Middle frontal gyrus (tissue), 1 donor: ENCODE measurements around the gene ITGA2.
"Not testable (repeated sequence)": the region's sequence is repeated elsewhere in the genome, so short reads cannot be mapped to it uniquely, and the experiment has no call there.

Experiments
- DNase-seq: peaks from one replicate; pipeline ENCODE4 v3.0.0-alpha.2; 2015; ENCODE audit warnings: low spot score; ENCODE audit errors: extremely low spot score

Gene ITGA2

GRCh38 chr5:53095931-53096525, 106.9 kb downstream of the ITGA2 start:
- DNase-seq: peak; percentile 55

- DNase-seq: no peak
These were observed 110.4 kb downstream of the ITGA2 start for GRCh38 chr5:53099546-53099945.

DNA sequence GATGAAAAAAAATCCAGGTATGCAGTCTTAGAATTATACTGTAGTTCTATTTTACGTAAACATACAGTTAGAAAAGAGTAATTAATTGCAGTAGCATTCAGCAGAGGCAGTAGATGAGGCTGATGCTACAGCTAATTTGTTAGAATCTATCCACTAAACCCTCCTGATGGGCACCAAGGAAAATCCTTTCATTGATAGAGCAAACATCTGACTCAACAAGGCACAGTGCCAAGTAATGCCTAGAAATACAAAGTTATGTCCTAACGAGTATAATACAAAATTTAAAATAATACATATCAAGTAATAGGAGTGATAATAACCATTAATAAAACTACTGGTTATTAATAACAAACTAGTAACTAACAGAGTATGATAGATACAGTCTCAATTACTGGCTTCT, 111.5 kb downstream of the ITGA2 start:
- no peak for DNase-seq

DNA sequence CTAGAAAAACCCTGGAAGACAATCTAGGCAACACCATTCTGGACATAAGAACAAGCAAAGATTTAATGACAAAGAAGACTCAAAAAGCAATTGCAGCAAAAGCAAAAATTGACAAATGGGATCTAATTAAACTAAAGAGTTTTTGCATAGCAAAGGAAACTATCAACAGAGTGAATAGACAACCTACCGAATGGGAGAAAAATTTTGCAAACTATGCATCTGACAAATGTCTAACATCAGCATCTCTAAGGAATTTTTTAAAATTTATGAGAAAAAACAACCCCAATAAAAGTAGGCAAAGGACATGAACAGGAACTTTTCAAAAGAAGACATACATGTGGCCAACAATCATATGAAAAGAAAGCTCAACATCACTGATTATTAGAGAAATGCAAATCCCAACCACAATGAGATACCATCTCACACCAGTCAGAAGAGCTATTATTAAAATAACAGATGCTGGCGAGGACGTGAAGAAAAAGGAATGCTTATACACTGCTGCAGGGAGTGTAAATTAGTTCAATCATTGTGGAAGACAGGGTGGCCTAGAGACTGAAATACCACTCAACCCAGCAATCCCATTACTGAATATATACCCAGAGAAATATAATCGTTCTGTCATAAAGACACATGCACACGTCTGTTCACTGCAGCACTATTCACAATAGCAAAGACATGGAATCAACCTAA, 116.6 kb downstream of the ITGA2 start:
- DNase-seq: no peak

- DNase-seq: no peak
These were observed 119.9 kb downstream of the ITGA2 start for GRCh38 chr5:53109056-53109442.

GRCh38 chr5:53109443-53110127, 120.4 kb downstream of the ITGA2 start, which contains the start of gene MOCS2:
TSS of gene MOCS2 (minus strand) at chr5:53109757. CDS start at chr5:53107174, 2,583 bp downstream.
- peak; percentile 86 for DNase-seq

DNA sequence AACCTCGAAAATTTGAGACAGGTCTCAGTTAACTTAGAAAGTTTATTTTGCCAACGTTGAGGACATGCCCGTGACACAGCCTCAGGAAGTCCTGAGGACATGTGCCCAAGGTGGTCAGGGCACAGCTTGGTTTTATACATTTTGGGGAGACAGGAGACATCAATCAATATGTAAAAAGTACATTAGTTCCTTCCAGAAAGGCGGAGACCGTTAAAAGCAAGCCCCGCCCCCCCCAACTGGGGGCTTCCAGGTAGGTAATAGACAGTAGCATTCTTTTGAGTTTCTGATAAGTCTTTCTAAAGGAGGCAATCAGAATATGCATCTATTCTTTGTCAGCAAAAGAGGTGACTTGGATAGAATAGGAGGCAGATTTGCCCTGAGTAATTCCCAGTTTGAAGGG, 121.0 kb downstream of the ITGA2 start:
- no peak for DNase-seq

DNA sequence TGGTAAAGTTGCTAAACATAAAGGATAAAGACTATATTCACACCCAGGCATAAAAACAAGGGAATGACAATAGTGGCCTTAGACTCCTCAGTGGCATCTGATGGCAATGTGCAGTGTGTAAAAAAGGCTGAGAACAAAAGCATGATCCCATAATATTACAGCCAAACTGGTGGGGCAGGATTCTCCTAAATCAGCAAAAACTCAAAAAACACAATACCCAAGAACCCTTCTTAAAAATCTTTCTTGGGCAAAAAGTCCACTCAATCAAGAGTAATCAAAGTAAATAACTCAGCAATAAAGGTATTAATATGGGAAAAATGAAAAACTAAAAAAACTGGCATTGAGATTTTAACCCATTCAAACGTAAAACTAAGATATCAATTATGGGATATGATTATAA, 122.0 kb downstream of the ITGA2 start:
- no peak for DNase-seq

DNA sequence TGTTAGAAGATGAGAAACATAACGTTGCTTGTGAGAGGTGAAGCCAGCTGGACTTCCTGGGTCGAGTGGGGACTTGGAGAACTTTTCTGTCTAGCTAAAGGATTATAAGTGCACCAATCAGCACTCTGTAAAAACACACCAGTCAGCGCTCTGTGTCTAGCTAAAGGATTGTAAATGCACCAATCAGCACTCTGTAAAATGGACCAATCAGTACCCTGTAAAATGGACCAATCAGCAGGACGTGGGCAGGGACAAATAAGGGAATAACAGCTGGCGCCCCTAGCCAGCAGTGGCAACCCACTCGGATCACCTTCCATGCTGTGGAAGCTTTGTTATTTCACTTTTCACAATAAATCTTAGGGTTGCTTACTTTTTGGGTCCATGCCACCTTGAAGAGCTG, 123.2 kb downstream of the ITGA2 start:
- DNase-seq: not testable (repeated sequence)

GRCh38 chr5:53112909-53113308, 123.8 kb downstream of the ITGA2 start:
- DNase-seq: no peak

DNA sequence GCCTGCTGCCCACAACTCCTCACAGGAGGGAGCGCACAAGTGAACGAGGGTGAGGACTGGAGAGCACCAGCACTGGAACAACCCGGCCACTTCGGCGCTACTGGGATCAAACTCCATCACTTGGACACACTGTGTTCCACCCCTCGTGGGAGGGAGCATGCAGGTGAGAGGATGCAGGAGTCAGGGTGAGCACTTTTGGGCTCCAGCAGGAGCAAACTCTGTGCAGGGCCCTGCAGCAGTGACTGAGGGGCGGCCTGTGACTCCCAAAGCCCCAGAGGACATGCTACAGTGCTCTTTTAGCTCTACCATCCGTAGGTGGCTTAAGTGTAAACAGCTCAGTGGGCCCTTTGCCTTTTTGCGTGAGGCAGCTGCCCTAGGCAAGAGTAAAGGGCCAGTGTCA, 124.8 kb downstream of the ITGA2 start:
- DNase-seq: no peak

GRCh38 chr5:53114988-53115387, 125.8 kb downstream of the ITGA2 start:
- DNase-seq: no peak

DNA sequence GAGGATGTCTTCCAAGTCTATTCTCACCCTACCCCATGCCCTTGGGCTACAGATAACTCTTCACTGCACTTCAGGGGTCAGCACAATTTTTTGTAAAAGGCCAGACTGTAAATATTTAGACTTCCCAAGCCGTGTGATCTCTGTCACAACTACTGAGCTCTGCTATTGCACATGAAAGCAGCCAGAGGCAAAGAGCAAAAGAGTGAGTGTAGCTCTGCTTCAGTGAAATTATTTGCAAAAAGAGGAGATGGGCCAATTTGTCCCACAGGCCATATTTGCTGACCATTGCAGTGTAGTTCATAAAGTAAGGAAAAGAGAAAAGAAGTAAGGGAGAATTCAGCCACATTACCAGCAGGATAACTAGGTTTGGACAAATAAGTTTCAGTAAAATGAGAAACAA, 127.4 kb downstream of the ITGA2 start:
- DNase-seq: no peak

DNA sequence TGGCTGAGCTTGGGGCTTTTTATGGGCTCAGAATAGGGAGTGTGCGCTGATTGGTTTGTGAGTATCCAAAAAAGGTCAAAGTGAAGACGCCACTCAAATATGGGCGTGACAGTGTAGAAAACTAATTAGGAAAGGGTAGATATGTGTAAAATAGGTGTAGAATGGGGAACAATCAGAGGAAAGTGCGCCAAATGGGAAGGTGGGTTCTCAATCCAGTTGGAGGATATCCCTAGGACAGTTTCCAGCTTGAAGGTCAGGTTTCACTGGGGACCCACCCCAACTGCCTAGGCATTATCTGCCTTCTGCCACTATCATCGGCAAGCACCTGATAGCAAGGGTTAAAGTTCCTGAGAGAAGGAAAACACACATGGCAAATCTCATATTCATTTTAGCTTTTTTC, 129.7 kb downstream of the ITGA2 start:
- DNase-seq: no peak

DNA sequence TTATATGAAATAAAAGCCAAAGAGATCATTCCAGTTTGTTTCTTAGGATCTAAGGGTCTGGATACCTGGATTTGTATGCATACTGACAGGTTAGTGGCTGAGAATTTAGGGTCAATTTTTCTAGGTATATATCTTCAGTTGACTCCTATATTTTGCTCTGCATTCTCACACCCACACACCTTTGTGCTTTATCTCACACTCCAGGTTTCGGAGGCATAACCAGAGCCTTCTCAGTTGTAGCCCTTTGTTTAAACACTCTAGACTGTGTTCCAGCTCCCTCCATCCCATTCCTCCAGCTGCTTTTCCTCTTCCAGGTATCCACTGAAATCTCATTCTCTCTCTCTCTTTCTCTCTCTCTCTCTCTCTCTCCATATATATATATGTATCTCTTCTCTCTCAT, 131.0 kb downstream of the ITGA2 start:
- no peak for DNase-seq

DNA sequence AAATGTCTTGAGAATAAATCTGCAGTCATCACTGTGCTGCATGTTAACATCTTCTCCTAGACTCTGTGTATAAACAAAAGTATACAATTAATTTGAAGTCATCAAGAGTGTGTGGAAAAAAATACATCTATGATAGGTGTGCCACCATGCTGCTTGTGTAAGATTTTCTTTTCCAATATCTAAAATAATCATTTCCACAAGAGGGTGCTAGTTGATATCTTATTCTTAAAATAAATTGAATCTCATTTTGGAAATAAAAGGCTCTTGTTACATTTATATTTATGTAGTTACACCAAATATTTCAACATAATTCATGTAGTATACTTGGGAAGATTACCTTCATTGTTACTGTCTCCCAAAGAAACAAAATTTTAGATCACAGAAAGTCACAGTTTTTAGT, 134.6 kb downstream of the ITGA2 start:
- no peak for DNase-seq

DNA sequence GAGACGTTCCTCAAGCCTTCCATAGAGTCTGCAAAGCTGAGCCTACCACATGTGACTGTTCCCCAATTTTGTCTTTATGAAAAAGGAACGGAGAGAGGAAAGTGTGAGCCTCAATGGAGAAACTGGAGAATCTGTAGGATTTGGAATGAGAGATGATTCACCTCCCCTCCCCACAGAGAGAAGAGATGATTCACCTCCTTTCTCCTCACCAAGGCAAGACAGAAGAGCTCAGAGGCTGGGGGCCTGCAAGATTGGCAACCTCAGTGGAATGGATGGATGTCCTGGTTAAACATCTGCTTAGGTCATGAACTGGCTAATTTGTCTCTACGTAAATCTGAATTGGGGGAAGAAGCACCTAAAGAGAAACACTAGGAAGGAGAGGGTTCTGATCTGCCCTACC, 137.4 kb downstream of the ITGA2 start:
- DNase-seq: no peak

GRCh38 chr5:53127107-53127506, 138.0 kb downstream of the ITGA2 start:
- DNase-seq: no peak

- no peak for DNase-seq
These were observed 139.3 kb downstream of the ITGA2 start for GRCh38 chr5:53128481-53128880.

DNA sequence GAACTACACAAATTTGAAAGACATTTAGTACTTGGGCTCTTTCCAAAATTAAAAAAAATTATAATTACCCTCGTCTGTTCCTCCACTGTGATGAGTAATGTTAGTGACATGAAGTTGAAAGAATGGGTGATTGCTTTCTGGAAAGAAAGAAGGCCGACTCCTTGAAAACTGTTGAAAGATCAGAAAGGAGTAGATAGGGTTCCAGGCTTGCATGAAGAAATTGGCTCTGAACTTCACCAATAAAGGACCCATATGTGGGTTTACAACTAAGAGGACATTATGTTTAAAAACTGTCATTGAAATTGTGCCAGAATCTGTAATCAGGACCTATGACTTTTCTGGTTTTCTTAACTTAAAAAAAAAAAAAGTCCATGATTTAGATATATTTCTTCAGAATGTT, 141.1 kb downstream of the ITGA2 start:
- DNase-seq: no peak

GRCh38 chr5:53133020-53133419, 143.9 kb downstream of the ITGA2 start:
- no peak for DNase-seq
